Uterus (tissue), 2 donors: ENCODE results near the gene PSG4.
"Not testable (repeated sequence)": the region's sequence is repeated elsewhere in the genome, so short reads cannot be mapped to it uniquely, and the experiment has no call there.

Source experiments
- CTCF ChIP-seq, 4 experiments: fragments of 200-600 bp in 2 of 4; fragments of 450-650 bp in 2 of 4; sonication (generic) in 2 of 4; IDR thresholded peaks; one replicate each; pipeline ENCODE4 v1.5.1; 2016 to 2019; ENCODE audit warnings: antibody characterized with exemption in 4 of 4, mild to moderate bottlenecking in 2 of 4, moderate library complexity in 1 of 4
- POLR2A ChIP-seq, 2 donors: fragments of 450-650 bp; IDR thresholded peaks; one replicate each; pipeline ENCODE4 v1.6.1; 2016; ENCODE audit warnings: antibody characterized with exemption in 2 of 2, mild to moderate bottlenecking in 1 of 2, moderate library complexity in 1 of 2

DNA sequence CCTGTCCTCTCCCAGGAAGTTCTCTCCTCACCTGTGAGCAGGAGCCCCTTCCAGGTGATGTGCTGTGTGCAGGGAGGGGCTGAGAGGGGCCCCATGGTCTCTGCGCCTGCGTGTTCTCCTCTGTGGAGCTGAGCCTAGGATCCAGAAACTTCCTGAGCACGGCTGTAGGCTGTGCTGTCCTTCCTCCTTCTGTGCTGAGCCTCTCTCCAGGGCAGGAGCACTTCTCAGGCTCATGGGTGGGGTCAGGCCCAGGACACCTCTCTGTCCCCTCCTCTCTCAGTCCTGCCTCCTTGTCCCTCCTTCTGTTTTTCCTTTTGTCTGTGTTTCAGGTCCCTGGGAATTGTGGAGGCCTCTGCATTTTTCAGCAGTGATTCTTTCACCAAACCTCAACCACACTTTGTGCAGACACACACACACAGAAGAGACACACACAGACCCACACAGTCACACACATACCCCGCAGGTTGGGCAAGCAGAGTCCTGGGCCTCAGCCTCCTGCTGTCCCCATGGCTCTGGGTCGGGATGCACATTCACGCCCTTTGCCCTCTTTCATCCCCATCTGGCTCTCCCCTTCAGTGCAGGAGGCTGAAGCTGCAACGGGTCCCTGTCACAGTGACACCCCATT, 19.0 kb downstream of the PSG4 start, which contains the start of gene PSG5:
- TF ChIP-seq CTCF, POLR2A (IDR thresholded peaks at IDR 0.05): not testable (repeated sequence)
